Tibial nerve (tissue), 4 donors: ENCODE results near the gene DNAH5. TPM values are rescaled to one million over a fixed set of nuclear protein-coding genes. Genes with fewer than 3 reads are reported as not detected.

ENCODE experiments used
- DNase-seq, 2 donors: peaks; one replicate each; pipeline ENCODE4 v3.0.0-alpha.2; 2019; ENCODE audit warnings: low spot score in 2 of 2
- H3K27ac ChIP-seq, 4 donors: fragments of 200-600 bp; sonication (generic) in 3 of 4; one replicate each; pipeline ENCODE4 v1.5.1; 2017 to 2019; ENCODE audit warnings: mild to moderate bottlenecking in 1 of 4
- H3K27me3 ChIP-seq, 2 donors: fragments of 200-600 bp; sonication (generic) in 1 of 2; one replicate each; pipeline versions ENCODE4 v1.5.1 to v1.6.0; 2017 to 2019
- H3K36me3 ChIP-seq, 3 donors: fragments of 200-600 bp; sonication (generic); one replicate each; pipeline ENCODE4 v1.5.1; 2018 to 2019
- H3K4me1 ChIP-seq, 4 donors: fragments of 200-600 bp; sonication (generic) in 3 of 4; one replicate each; pipeline ENCODE4 v1.5.1; 2017 to 2019
- H3K4me3 ChIP-seq, 4 donors: fragments of 200-600 bp; sonication (generic) in 3 of 4; one replicate each; pipeline ENCODE4 v1.5.1; 2017 to 2019; ENCODE audit warnings: mild to moderate bottlenecking in 1 of 4, moderate library complexity in 1 of 4
- H3K9me3 ChIP-seq, 4 donors: fragments of 200-600 bp; sonication (generic) in 3 of 4; one replicate each; pipeline ENCODE4 v1.5.1; 2017 to 2019
- CTCF ChIP-seq, 5 experiments: fragments of 200-600 bp in 3 of 5; fragments of 450-650 bp in 2 of 5; sonication (generic) in 3 of 5; IDR thresholded peaks; one replicate each; pipeline ENCODE4 v1.5.1; 2016 to 2019; ENCODE audit warnings: antibody characterized with exemption in 5 of 5, mild to moderate bottlenecking in 3 of 5, moderate library complexity in 2 of 5
- EP300 ChIP-seq, 2 donors: sonication (generic); formaldehyde crosslinking; IDR thresholded peaks; one replicate each; pipeline ENCODE4 v1.6.1; 2017; ENCODE audit warnings: antibody characterized with exemption in 2 of 2, mild to moderate bottlenecking in 1 of 2
- POLR2A ChIP-seq, 2 donors: fragments of 450-650 bp; IDR thresholded peaks; one replicate each; pipeline ENCODE4 v1.6.1; 2017; ENCODE audit warnings: antibody characterized with exemption in 2 of 2, mild to moderate bottlenecking in 2 of 2, moderate library complexity in 2 of 2
- WGBS, 2 donors: methylation state at CpG; one replicate each; pipeline ENCODE4 v1.1.5; 2018; 5-methylcytosine and 5-hydroxymethylcytosine counted together
- total RNA-seq, 4 donors: library from RNA; depleted of rRNA; stranded (reverse); fragments of >200 nt; gene quantifications; one replicate each; pipeline ENCODE4 v1.1.0, GENCODE V29; 2016

DNAH5 gene
- total RNA-seq, 4 donors from 2014 or later, result 0.21 to 0.60 (median 0.31) TPM

DNA sequence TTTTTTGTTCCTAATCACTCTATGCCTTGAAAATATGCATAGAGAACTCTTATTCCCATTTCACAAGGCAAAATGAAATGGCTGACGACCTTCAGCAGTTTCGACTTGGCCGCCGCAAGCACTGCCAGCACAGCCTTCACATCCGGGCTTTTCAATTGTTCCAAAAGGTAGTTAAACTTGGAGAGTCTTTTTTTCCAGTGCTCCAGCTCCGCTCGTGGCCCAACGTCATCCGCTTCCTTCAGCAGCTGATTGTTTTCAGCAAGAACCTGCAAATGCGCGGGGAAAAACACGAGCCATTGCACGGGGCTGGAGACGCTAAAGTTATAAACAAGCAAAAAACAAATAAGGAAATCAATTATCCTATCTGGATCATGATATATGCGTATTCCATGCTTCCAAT, 25.4 kb downstream of the DNAH5 start:
- H3K27ac ChIP-seq, result no peak overlapping the region
- H3K4me3 ChIP-seq, result no peak overlapping the region
- no peak for DNase-seq
- no peaks in the 10 kb centered on the region for H3K9me3 ChIP-seq
- no peaks in the 10 kb centered on the region for H3K36me3 ChIP-seq
- TF ChIP-seq CTCF (IDR thresholded peaks at IDR 0.05) (no peak), POLR2A (IDR thresholded peaks at IDR 0.05) (no peak), EP300 (IDR thresholded peaks at IDR 0.05) (no peak)
- no peaks in the 10 kb centered on the region for H3K4me1 ChIP-seq
- H3K27me3 ChIP-seq, result no peaks in the 10 kb centered on the region
- 84 to 85% methylated on average over 15 of the region's 15 CpGs for WGBS, 2 donors

- Histone ChIP-seq H3K9me3 (no peaks in the 10 kb centered on the region), H3K36me3 (no peaks in the 10 kb centered on the region), H3K27me3 (no peaks in the 10 kb centered on the region), H3K4me1 (no peaks in the 10 kb centered on the region), H3K4me3 (no peak overlapping the region), H3K27ac (no peak overlapping the region)
- TF ChIP-seq POLR2A (IDR thresholded peaks at IDR 0.05), result no peak
- TF ChIP-seq EP300 (IDR thresholded peaks at IDR 0.05), result no peak
- no peak for TF ChIP-seq CTCF (IDR thresholded peaks at IDR 0.05)
- DNase-seq, result no peak
- WGBS, 2 donors, result 85 to 87% methylated on average over 5 of the region's 5 CpGs
These were observed 27.4 kb downstream of the DNAH5 start for GRCh38 chr5:13917061-13917460.

DNA sequence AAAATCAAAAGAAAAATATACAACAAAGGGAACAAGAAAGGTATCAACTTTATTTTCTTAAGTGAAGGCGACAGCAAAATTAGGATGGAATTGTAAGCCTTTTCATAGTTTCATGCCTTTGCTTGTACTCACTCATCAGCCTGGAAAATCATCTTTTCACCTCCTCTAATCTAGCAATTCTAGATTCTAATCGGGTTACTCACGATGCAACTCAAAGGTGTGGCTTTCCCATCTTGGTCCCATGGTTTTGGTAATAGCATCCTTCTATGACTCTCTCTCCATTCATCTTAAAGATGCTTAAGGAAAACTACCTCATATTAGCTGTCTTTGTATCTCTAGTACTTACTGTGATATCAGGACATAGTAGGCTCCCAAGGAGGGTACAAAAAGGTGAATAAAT, 30.5 kb downstream of the DNAH5 start:
- H3K27me3 ChIP-seq, result no peaks in the 10 kb centered on the region
- WGBS, 2 donors, result 94% methylated on average over 3 of the region's 3 CpGs
- no peak overlapping the region for H3K27ac ChIP-seq
- no peak for DNase-seq
- no peak for TF ChIP-seq CTCF (IDR thresholded peaks at IDR 0.05)
- H3K9me3 ChIP-seq, result no peaks in the 10 kb centered on the region
- no peaks in the 10 kb centered on the region for H3K36me3 ChIP-seq
- H3K4me3 ChIP-seq, result no peak overlapping the region
- H3K4me1 ChIP-seq, result no peaks in the 10 kb centered on the region

GRCh38 chr5:13910637-13911288, 33.7 kb downstream of the DNAH5 start:
- Histone ChIP-seq H3K27ac (no peak overlapping the region), H3K36me3 (no peaks in the 10 kb centered on the region), H3K4me1 (no peaks in the 10 kb centered on the region), H3K27me3 (no peaks in the 10 kb centered on the region), H3K4me3 (no peak overlapping the region), H3K9me3 (no peaks in the 10 kb centered on the region)
- DNase-seq, result no peak
- 85 to 86% methylated on average over 13 of the region's 13 CpGs for WGBS, 2 donors
- TF ChIP-seq POLR2A (IDR thresholded peaks at IDR 0.05) (no peak), CTCF (IDR thresholded peaks at IDR 0.05) (no peak)

GRCh38 chr5:13910201-13910600, 34.3 kb downstream of the DNAH5 start:
- DNase-seq, result no peak
- Histone ChIP-seq H3K4me1 (no peaks in the 10 kb centered on the region), H3K27me3 (no peaks in the 10 kb centered on the region), H3K27ac (no peak overlapping the region), H3K9me3 (no peaks in the 10 kb centered on the region), H3K36me3 (no peaks in the 10 kb centered on the region), H3K4me3 (no peak overlapping the region)
- 68 to 81% methylated on average over 2 of the region's 2 CpGs for WGBS, 2 donors
- TF ChIP-seq EP300 (IDR thresholded peaks at IDR 0.05) (no peak), POLR2A (IDR thresholded peaks at IDR 0.05) (no peak), CTCF (IDR thresholded peaks at IDR 0.05) (no peak)
